GM13977 (cell line): ENCODE data around the gene TP73.

ENCODE experiments used
- DNase-seq: peaks from one replicate; pipeline ENCODE4 v3.0.0; 2012; ENCODE audit warnings: low spot score
- CTCF ChIP-seq: IDR thresholded peaks from 2 replicates; pipeline ENCODE4 v1.5.1; 2012; ENCODE audit warnings: mild to moderate bottlenecking, control low read depth; ENCODE audit not compliant: insufficient read depth; ENCODE audit errors: extremely low read depth, missing control alignments
- in situ Hi-C: fragments of 300-500 bp; cut with MboI; formaldehyde crosslinking; loops from one replicate; pipeline ENCODE4 v1.12.0; 2022; ENCODE audit warnings: low sequenced_read_pairs, low pct_unique_long_range_greater_than_20kb, mixed read lengths, inconsistent platforms; ENCODE audit not compliant: unreplicated experiment

TP73 gene

GRCh38 chr1:3772715-3773571 lies 120.6 kb downstream of the TP73 start, which contains the start of gene SMIM1:
TSS of gene SMIM1 (plus strand) at chr1:3772749. CDS start at chr1:3775374, 2,625 bp downstream.
- in situ Hi-C loops: no loop called here
- no peak for TF ChIP-seq CTCF
- DNase-seq: peak; percentile 64

GRCh38 chr1:3773572-3774275 lies 121.4 kb downstream of the TP73 start:
- TF ChIP-seq CTCF: no peak
- peak; percentile 42 for DNase-seq
- in situ Hi-C loops: no loop called here

- in situ Hi-C loops: no loop called here
- DNase-seq: no peak
- TF ChIP-seq CTCF: no peak
These were observed 122.1 kb downstream of the TP73 start for GRCh38 chr1:3774276-3774945.

GRCh38 chr1:3774946-3775489 lies 122.7 kb downstream of the TP73 start:
- DNase-seq: no peak
- no peak for TF ChIP-seq CTCF
- in situ Hi-C loops: no loop called here

GRCh38 chr1:3775490-3776230 lies 123.3 kb downstream of the TP73 start:
- in situ Hi-C loops: no loop called here
- DNase-seq: peak; percentile 86
- TF ChIP-seq CTCF: peak; percentile 65
